ENCODE data around the gene LRRK2.
"Not testable (repeated sequence)": the region's sequence is repeated elsewhere in the genome, so short reads cannot be mapped to it uniquely, and the experiment has no call there.

Gene LRRK2

GRCh38 chr12:40212566-40212965 is 12.2 kb upstream of the LRRK2 start:
- no peak for DNase-seq (ENCODE audit: low read depth)

- no peak for DNase-seq (ENCODE audit: low read depth)
Observed at GRCh38 chr12:40215982-40216381, 8.8 kb upstream of the LRRK2 start.

GRCh38 chr12:40216516-40217288 is 8.1 kb upstream of the LRRK2 start:
- DNase-seq (ENCODE audit: low read depth): no peak

DNA sequence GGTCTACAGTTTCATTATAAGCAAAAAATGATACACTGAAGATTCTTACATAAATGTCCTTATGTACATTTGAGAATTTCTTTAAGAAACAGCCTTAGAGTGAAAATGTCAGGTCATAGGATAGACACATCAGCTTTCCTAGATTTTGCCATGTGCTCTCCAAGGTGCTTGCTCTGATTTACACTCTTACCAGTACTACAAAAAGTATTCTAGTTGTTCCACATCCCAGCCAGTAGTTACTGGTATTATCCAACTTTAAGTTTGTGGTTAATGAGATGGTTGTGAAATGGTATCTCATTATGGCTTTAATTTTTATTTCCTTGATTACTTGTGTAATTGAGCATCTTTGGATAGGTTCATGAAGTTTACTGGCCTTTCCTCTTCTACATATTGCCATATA is 5.0 kb upstream of the LRRK2 start:
- no peak for DNase-seq (ENCODE audit: low read depth)

- no peak for DNase-seq (ENCODE audit: low read depth)
Observed at GRCh38 chr12:40222247-40222646, 2.5 kb upstream of the LRRK2 start.

- no peak for DNase-seq (ENCODE audit: low read depth)
Observed at GRCh38 chr12:40223646-40224045, 1.2 kb upstream of the LRRK2 start.

DNA sequence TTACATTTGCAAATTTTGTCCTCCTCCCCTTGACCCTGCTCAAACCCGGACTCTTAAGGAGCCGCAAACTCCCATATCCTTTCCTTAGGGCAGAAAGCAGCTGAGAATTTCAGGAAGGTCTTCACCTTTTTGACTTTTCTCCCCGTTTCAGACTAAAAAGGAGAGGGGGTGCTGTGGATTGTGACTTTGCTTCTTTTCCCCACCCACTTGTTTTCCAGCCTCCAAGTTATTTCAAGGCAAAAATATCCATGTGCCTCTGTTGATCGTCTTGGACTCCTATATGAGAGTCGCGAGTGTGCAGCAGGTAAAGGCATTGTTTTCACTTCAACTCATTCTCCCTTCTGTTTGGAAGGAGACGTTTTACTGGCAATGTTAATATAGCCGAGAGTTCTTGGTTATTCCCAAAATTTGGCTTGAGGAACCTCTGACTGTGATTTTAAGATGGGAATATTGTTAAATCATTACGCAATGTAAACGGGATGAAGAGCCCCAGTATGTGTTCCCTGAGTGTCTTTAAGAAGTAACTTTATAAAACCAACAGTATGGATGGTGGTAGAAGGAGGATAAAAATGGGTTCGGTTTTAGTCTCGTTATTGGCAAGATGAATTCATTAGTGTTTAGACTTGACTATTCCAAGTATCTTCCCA is 663 bp downstream of the LRRK2 start:
- no peak for DNase-seq (ENCODE audit: low read depth)

DNA sequence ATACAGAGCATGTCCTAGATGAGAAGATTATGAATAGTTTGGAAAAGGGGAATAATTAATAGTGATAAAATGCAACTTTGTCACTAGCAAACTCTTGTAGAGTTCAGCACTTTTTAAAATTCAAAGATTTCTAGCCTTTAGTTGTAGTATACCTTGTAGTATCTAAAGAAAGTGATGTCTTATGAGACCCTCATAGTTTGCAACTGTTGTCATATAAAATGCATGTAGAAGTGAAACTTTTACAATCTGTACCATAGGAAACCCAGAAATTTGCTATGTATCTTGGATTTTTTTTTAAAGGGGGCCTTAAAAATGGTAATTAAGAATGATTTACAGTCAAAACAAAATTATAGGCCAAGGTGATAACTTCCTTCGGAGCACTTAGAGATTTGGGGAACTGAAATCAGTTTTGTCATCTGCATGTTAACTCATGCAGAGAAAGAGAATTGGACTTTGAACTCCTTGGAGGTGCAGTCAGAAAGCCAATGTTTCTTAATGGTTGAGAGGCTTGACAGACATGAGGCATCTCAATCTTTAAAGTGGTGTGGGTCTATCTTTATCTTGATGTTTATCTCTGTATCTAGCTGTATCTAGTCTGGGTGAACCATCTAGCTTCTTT is 1.3 kb downstream of the LRRK2 start:
- no peak for DNase-seq (ENCODE audit: low read depth)

DNA sequence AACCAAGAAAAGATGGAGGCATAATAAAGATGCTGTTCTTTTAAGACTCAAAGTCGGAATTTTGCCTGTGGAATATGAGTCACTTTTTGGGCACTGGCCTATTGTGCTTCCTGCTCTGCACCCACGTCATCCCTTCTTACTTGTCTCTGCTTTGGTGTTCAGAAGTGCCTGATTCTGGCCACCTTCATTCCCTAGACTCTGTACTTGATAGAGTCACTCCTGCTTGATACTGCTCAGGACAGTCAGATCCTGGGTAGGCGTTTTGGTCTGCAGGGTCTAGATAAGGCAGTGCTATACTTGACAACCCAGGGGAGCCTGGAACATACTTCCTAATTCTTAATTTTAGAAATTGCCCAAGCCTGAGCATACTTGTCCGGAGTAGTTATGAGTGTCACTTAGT is 1.9 kb downstream of the LRRK2 start:
- DNase-seq (ENCODE audit: low read depth): no peak

GRCh38 chr12:40227447-40227846 is 2.6 kb downstream of the LRRK2 start:
- DNase-seq (ENCODE audit: low read depth): no peak

DNA sequence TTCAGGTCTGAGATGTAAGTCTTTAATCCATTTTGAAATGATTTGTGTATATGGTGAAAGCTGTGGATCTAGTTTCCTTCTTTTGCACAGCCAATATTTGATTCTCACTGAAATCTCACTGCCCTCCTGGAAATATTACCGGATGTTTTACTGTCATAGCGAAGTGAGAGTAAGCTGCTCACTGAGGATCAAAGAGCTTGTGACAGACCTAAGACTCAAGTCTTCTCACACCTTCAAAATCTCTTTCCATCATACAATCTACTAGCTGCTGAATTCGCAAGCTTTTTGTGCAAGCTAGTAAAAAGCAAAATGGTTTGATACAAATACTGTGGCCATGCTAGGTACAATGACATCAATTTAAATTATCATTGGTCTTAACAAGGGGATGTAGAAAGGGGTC is 3.9 kb downstream of the LRRK2 start:
- no peak for DNase-seq (ENCODE audit: low read depth)

DNA sequence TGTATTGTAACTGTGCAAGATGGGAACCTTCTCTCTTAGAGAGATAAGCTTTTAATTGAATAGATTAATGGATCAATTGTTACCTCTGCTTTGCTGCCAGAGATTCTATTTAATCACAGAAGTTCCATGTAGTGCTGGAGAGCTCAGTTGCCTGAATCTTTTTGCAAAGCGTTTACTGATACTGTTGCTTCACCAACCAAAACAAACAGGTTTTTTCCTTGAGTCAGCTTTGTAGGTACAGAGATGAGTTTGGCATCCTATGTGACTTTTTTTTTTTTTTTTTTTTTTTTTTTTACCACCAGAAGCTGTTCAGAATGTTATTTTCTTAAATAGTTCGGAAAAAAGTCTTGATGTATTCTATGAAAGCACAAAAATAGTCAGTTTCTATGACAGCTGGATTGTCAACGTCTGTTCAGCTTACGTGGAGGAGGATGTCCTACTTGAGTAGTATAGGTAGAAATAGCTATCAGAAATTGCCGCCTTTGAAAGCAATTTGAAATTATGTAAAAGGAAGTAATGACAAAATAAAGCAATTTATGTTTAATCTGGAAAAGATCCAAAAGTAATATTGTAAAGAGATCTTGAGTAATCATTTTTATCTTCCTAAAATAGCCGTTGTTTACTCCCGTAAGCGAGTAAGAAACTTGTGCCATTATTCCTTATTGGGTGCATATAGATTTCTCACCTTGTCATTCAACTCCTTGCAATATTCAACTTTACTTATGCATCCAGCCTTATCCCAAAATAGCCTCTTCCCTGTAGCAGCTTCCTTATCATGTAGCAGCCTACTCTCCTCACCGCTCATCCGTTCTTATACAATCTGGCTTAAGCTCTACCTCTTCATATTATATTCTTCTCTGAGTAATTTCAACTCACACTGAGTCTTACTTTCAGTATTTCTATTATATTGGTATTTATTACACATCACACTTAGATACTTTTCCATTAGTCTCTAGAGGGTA is 5.2 kb downstream of the LRRK2 start:
- no peak for DNase-seq (ENCODE audit: low read depth)

- DNase-seq (ENCODE audit: low read depth): no peak
Observed at GRCh38 chr12:40232602-40233001, 7.8 kb downstream of the LRRK2 start.

GRCh38 chr12:40233741-40234367 is 9.1 kb downstream of the LRRK2 start:
- no peak for DNase-seq (ENCODE audit: low read depth)

DNA sequence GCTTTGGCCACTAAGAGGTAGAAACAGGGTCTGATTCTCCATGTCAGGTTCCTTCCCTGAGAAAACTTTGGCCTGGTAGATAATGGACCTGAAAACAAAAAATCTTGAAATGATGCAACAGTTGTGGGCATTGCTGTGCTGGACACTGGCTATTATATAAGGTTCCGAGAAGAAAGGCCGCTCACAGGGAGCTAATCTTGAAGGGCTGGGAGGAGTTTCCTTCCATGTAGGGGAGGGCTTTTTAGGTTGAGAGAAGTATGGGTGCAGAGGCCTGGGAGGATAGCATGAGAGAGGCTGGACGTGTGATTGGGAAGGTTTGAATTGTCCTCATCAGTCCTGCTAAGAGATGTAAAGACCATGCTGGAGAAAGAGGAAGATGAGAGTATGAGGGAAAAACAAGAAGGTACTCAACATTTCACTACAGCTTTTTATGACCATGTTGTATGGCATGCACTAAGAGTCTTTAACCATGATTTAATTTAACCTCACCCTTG is 11.6 kb downstream of the LRRK2 start:
- no peak for DNase-seq (ENCODE audit: low read depth)

DNA sequence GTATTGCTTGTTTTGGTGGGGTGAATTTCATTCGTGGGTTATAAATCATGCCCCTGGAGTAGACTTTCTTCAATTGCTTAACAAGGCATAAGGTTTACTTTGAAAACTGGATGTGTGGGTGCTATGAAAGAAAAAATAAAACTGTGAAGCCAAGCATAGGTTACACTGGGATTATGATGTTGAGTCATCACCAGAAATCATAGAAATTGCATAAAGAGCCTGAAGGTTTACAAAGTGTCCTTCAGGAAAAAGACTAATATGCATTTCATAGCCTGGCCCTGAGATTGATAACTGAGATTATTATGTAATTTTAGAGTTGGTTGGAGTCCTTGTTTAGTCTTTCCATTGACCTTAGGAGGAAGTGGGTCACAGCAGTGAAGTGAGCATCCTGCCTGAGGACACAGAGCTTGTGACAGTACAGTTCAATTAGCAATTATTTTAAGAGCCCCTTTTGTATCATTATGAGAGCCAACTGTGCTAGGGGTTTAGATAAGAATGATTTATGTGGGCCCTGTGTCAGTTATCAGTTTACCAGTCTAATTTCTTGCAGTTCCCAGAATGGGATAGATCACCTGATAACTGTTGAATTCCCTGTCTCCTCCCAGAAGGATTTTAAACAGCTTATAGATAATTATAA is 13.6 kb downstream of the LRRK2 start:
- no peak for DNase-seq (ENCODE audit: low read depth)

GRCh38 chr12:40238979-40239378 is 14.2 kb downstream of the LRRK2 start:
- no peak for DNase-seq (ENCODE audit: low read depth)

- no peak for DNase-seq (ENCODE audit: low read depth)
Observed at GRCh38 chr12:40240779-40241178, 16.0 kb downstream of the LRRK2 start.

- no peak for DNase-seq (ENCODE audit: low read depth)
Observed at GRCh38 chr12:40241741-40242140, 16.9 kb downstream of the LRRK2 start.

- DNase-seq (ENCODE audit: low read depth): not testable (repeated sequence)
Observed at GRCh38 chr12:40244526-40245156, 19.8 kb downstream of the LRRK2 start.

- no peak for DNase-seq (ENCODE audit: low read depth)
Observed at GRCh38 chr12:40248034-40248433, 23.2 kb downstream of the LRRK2 start.
